ENCODE measurements around the gene KARS1. TPM values are rescaled to one million over a fixed set of nuclear protein-coding genes. Genes with fewer than 3 reads are reported as not detected.

KARS1 gene
- total RNA-seq, 1 experiment from 2014 or later: 181 TPM

DNA sequence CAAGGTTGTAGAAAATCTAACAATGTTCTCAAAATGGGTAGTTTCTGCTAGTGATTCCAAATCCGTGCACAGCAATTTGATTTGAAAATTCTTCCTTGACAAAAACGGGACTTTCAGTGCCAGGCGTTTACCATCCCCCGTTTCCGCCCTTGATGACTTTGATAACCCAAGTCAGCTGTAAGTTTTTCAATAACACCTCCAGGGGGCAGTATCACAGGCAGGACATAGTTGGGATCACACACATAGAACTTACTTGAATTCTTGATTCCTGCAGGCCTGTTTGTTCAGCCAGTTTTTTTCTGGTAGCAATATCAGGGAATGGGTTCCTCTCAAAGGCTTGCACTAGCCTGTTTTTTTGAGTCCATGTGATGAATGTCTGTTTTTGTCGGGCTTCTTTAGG is 48.2 kb upstream of the KARS1 start:
- no peak overlapping the region for H3T11ph ChIP-seq (ENCODE audit: low read length)
- H3K36me3 Mint-ChIP-seq (ENCODE audit: insufficient read depth in 1 of 3, low read depth in 3 of 3): no peaks in the 10 kb centered on the region
- TF ChIP-seq, protein P1, sequence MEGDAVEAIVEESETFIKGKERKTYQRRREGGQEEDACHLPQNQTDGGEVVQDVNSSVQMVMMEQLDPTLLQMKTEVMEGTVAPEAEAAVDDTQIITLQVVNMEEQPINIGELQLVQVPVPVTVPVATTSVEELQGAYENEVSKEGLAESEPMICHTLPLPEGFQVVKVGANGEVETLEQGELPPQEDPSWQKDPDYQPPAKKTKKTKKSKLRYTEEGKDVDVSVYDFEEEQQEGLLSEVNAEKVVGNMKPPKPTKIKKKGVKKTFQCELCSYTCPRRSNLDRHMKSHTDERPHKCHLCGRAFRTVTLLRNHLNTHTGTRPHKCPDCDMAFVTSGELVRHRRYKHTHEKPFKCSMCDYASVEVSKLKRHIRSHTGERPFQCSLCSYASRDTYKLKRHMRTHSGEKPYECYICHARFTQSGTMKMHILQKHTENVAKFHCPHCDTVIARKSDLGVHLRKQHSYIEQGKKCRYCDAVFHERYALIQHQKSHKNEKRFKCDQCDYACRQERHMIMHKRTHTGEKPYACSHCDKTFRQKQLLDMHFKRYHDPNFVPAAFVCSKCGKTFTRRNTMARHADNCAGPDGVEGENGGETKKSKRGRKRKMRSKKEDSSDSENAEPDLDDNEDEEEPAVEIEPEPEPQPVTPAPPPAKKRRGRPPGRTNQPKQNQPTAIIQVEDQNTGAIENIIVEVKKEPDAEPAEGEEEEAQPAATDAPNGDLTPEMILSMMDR (conservative IDR thresholded peaks at IDR 0.05): peak; percentile 59

More for the DNA sequence above, 48.2 kb upstream of the KARS1 start:
- Mint-ChIP-seq H3K9me3 (no peaks in the 10 kb centered on the region), H3K27me3 (ENCODE audit: low read depth) (no peaks in the 10 kb centered on the region; the same call in 1 of the 2 replicates), H3K27ac (no peak overlapping the region), H3K4me1 (0 out of 4 replicates have a peak, but pooled peaks cover 0 to 2% of the 10 kb centered on the region in 2 experiments), H3K4me3 (no peak overlapping the region)
- no peak overlapping the region for H2BK120ac ChIP-seq (ENCODE audit: low read depth, low read length, poor library complexity, severe bottlenecking)
- H4K91ac ChIP-seq (ENCODE audit: insufficient read length, low read depth, low read length): no peak overlapping the region
- no peak overlapping the region for H3K9ac ChIP-seq (ENCODE audit: extremely low read depth, insufficient read length, low read length)
- no peak overlapping the region for H3K4me2 ChIP-seq (ENCODE audit: insufficient read depth, insufficient read length, low read length)
- H3K27ac ChIP-seq (ENCODE audit: insufficient read length, low read depth, low read length): no peak overlapping the region
- no peak overlapping the region for H3K4ac ChIP-seq (ENCODE audit: low read depth, low read length)
- no peaks in the 10 kb centered on the region for H3K23me2 ChIP-seq (ENCODE audit: insufficient read length, low read depth, low read length, poor library complexity, severe bottlenecking)
- H3K9me3 ChIP-seq (ENCODE audit: control insufficient read depth, low read depth, low read length): no peaks in the 10 kb centered on the region
- H2BK12ac ChIP-seq (ENCODE audit: insufficient read length, low read depth, low read length): no peak overlapping the region
- no peaks in the 10 kb centered on the region for H3K79me2 ChIP-seq (ENCODE audit: insufficient read depth, low read length)
- H3K27me3 ChIP-seq (ENCODE audit: insufficient read depth, low read length): no peaks in the 10 kb centered on the region
- H2BK5ac ChIP-seq (ENCODE audit: insufficient read length, low read length): no peak overlapping the region
- H4K8ac ChIP-seq (replicated peaks; ENCODE audit: insufficient read length, low read depth, low read length): no peak overlapping the region
- H2AK5ac ChIP-seq (ENCODE audit: insufficient read length, low read length): no peak overlapping the region
- no peak overlapping the region for H3K23ac ChIP-seq (ENCODE audit: insufficient read length, low read depth, low read length)
- no peak overlapping the region for H2AFZ ChIP-seq (ENCODE audit: low read length)
- H3K56ac ChIP-seq (ENCODE audit: insufficient read length, low read depth, low read length): no peak overlapping the region
- WGBS (ENCODE audit: extremely low coverage, insufficient read length, low lambda C conversion rate): no CpG with 5 or more reads among the region's 6 CpGs
- no peak overlapping the region for H4K5ac ChIP-seq (ENCODE audit: insufficient read length, low read depth, low read length)
- no peak overlapping the region for H2BK20ac ChIP-seq (ENCODE audit: low read depth, low read length, poor library complexity, severe bottlenecking)
- no peak for DNase-seq
- no peaks in the 10 kb centered on the region for H3K4me1 ChIP-seq (ENCODE audit: insufficient read depth, low read length)
- H2BK15ac ChIP-seq (ENCODE audit: low read depth, low read length): no peak overlapping the region
- no peak overlapping the region for H3K18ac ChIP-seq (ENCODE audit: insufficient read length, low read depth, low read length)
- no peaks in the 10 kb centered on the region for H4K20me1 ChIP-seq (ENCODE audit: control insufficient read depth, insufficient read depth, insufficient read length)
- no peaks in the 10 kb centered on the region for H3K79me1 ChIP-seq (ENCODE audit: insufficient read depth, low read depth, low read length, poor library complexity, severe bottlenecking)
- H3K14ac ChIP-seq (ENCODE audit: insufficient read depth, low read length): no peak overlapping the region

Data from H9 (cell line).